ENCODE data around the gene ZFP62.

GRCh38 chr5:180804129-180804618, 56.9 kb downstream of the ZFP62 start:
- TF ChIP-seq CTCF (IDR thresholded peaks at IDR 0.05; ENCODE audit: control extremely low read depth in 1 of 3, insufficient read depth in 1 of 3, low read depth in 1 of 3, low read length in 3 of 3): no peak
- no peak for TF ChIP-seq CHD1 (IDR thresholded peaks at IDR 0.05; ENCODE audit: low read depth, low read length)
- no peak for TF ChIP-seq RFX5 (IDR thresholded peaks at IDR 0.05; ENCODE audit: borderline replicate concordance, low read depth, low read length)
- TF ChIP-seq USF2 (IDR thresholded peaks at IDR 0.05; ENCODE audit: low read length): no peak
- no peak for TF ChIP-seq SP1 (IDR thresholded peaks at IDR 0.05; ENCODE audit: low read depth, low read length)
- TF ChIP-seq MAX (IDR thresholded peaks at IDR 0.05): no peak
- no peak for TF ChIP-seq POLR2A (IDR thresholded peaks at IDR 0.05; ENCODE audit: control extremely low read depth in 1 of 2, low read depth in 2 of 2, low read length in 2 of 2)
- TF ChIP-seq POLR2AphosphoS5 (IDR thresholded peaks at IDR 0.05; ENCODE audit: low read depth, low read length): no peak

Data from H1 (cell line).